Sigmoid colon (tissue), 7 donors: Measurements from ENCODE around the gene CCDC78. TPM values are rescaled to one million over a fixed set of nuclear protein-coding genes. Genes with fewer than 3 reads are reported as not detected.

Experiments
- DNase-seq: peaks from one replicate; pipeline ENCODE4 v3.0.0-alpha.2; 2019
- H3K27ac ChIP-seq, 4 donors: fragments of 200-600 bp; sonication (generic); one replicate each; pipeline ENCODE4 v1.5.1; 2016 to 2019; ENCODE audit warnings: mild to moderate bottlenecking in 1 of 4
- H3K27me3 ChIP-seq, 3 donors: fragments of 200-600 bp; sonication (generic); one replicate each; pipeline ENCODE4 v1.5.1; 2019; ENCODE audit warnings: mild to moderate bottlenecking in 1 of 3
- H3K36me3 ChIP-seq, 4 donors: fragments of 200-600 bp; sonication (generic); one replicate each; pipeline ENCODE4 v1.5.1; 2016 to 2019
- H3K4me1 ChIP-seq, 4 donors: fragments of 200-600 bp; sonication (generic); one replicate each; pipeline ENCODE4 v1.5.1; 2017 to 2019
- H3K4me3 ChIP-seq, 4 donors: fragments of 200-600 bp; sonication (generic); one replicate each; pipeline ENCODE4 v1.5.1; 2017 to 2019; ENCODE audit warnings: mild to moderate bottlenecking in 2 of 4, moderate library complexity in 1 of 4
- H3K9me3 ChIP-seq, 4 donors: fragments of 200-600 bp in 3 of 4; sonication (generic) in 3 of 4; one replicate each; pipeline versions ENCODE4 v1.5.1 to v1.6.1; 2013 to 2019
- CTCF ChIP-seq, 4 experiments: fragments of 450-650 bp in 3 of 4; fragments of 200-600 bp in 1 of 4; IDR thresholded peaks; one replicate each; pipeline ENCODE4 v1.5.1; 2016 to 2019; ENCODE audit warnings: antibody characterized with exemption in 4 of 4, mild to moderate bottlenecking in 3 of 4, moderate library complexity in 2 of 4
- EP300 ChIP-seq, 4 donors: sonication (generic); formaldehyde crosslinking; IDR thresholded peaks; one replicate each; pipeline ENCODE4 v1.6.1; 2017; ENCODE audit warnings: antibody characterized with exemption in 4 of 4
- POLR2A ChIP-seq, 2 donors: fragments of 450-650 bp; IDR thresholded peaks; one replicate each; pipeline ENCODE4 v1.6.1; 2016; ENCODE audit warnings: antibody characterized with exemption in 2 of 2, mild to moderate bottlenecking in 2 of 2, moderate library complexity in 2 of 2
- POLR2AphosphoS5 ChIP-seq, 4 donors: sonication (generic); formaldehyde crosslinking; IDR thresholded peaks; one replicate each; pipeline ENCODE4 v1.6.1; 2017; ENCODE audit warnings: antibody characterized with exemption in 4 of 4
- WGBS, 2 donors: extraction: QIAGEN DNeasy Blood & Tissue Kit; methylation state at CpG; one replicate each; pipeline ENCODE4 v1.1.7; 2013; 5-methylcytosine and 5-hydroxymethylcytosine counted together
- intact Hi-C: fragments of 100-400 bp; cut with DNase I; formaldehyde crosslinking; loops from one replicate; pipeline ENCODE4 v1.15.1; 2023
- polyA plus RNA-seq, 3 donors: library from polyadenylated mRNA; stranded (reverse); fragments of 200-250 nt; gene quantifications; one replicate each; pipeline ENCODE4 v1.2.3, GENCODE V29; 2013
- total RNA-seq, 4 donors: library from RNA; depleted of rRNA; stranded (reverse); fragments of >200 nt; gene quantifications; one replicate each; pipeline ENCODE4 v1.1.0, GENCODE V29; 2016
- donor health status: healthy with polysubstance abuse.
- donor health status: Bipolar disorder and iron deficiency.
- donor health status: healthy.

Gene CCDC78
- total and polyA plus RNA-seq, 7 donors, result 0.49 to 3.4 TPM; not detected in 5

GRCh38 chr16:724188-725040, 1.8 kb downstream of the CCDC78 start:
- H3K27me3 ChIP-seq, result peaks cover 27 to 44% (median 30%) of the 10 kb centered on the region in 3 donors
- no peak for TF ChIP-seq POLR2AphosphoS5 (IDR thresholded peaks at IDR 0.05)
- no peak for TF ChIP-seq EP300 (IDR thresholded peaks at IDR 0.05)
- TF ChIP-seq POLR2A (IDR thresholded peaks at IDR 0.05), result no peak
- TF ChIP-seq CTCF (IDR thresholded peaks at IDR 0.05), result no peak

GRCh38 chr16:723695-724094, 2.5 kb downstream of the CCDC78 start:
- TF ChIP-seq EP300 (IDR thresholded peaks at IDR 0.05), result no peak
- no peak for TF ChIP-seq POLR2AphosphoS5 (IDR thresholded peaks at IDR 0.05)
- no peak for TF ChIP-seq POLR2A (IDR thresholded peaks at IDR 0.05)
- TF ChIP-seq CTCF (IDR thresholded peaks at IDR 0.05), result no peak
- Histone ChIP-seq H3K4me1 (peaks cover 0 to 56% (median 50%) of the 10 kb centered on the region in 4 donors), H3K27me3 (peaks cover 27 to 37% (median 28%) of the 10 kb centered on the region in 3 donors), H3K4me3 (no peak overlapping the region), H3K27ac (no peak overlapping the region), H3K36me3 (no peaks in the 10 kb centered on the region), H3K9me3 (no peaks in the 10 kb centered on the region)
- intact Hi-C loops, result no loop called here
- no peak for DNase-seq
- 76 to 84% methylated on average over 9 of the region's 9 CpGs for WGBS, 2 donors

More at GRCh38 chr16:724188-725040, 1.8 kb downstream of the CCDC78 start:
- Histone ChIP-seq H3K36me3 (no peaks in the 10 kb centered on the region), H3K27ac (no peak overlapping the region), H3K9me3 (no peaks in the 10 kb centered on the region), H3K4me1 (peaks cover 0 to 58% (median 50%) of the 10 kb centered on the region in 4 donors), H3K4me3 (no peak overlapping the region)
- WGBS, 2 donors, result 62 to 72% methylated on average over 29 of the region's 29 CpGs
- DNase-seq, result no peak
- intact Hi-C loops, result no loop called here

- intact Hi-C loops, result no loop called here
- Histone ChIP-seq H3K27me3 (peaks cover 22 to 31% (median 24%) of the 10 kb centered on the region in 3 donors), H3K4me3 (no peak overlapping the region), H3K4me1 (peaks cover 0 to 49% (median 43%) of the 10 kb centered on the region in 4 donors), H3K9me3 (no peaks in the 10 kb centered on the region), H3K36me3 (no peaks in the 10 kb centered on the region), H3K27ac (no peak overlapping the region)
- no peak for TF ChIP-seq POLR2AphosphoS5 (IDR thresholded peaks at IDR 0.05)
- no peak for TF ChIP-seq EP300 (IDR thresholded peaks at IDR 0.05)
- no peak for TF ChIP-seq POLR2A (IDR thresholded peaks at IDR 0.05)
- no peak for TF ChIP-seq CTCF (IDR thresholded peaks at IDR 0.05)
- DNase-seq, result no peak
- WGBS, 2 donors, result 90 to 92% methylated on average over 24 of the region's 24 CpGs
Measured at GRCh38 chr16:722835-723633, 3.2 kb downstream of the CCDC78 start.

- WGBS, 2 donors, result 78 to 90% methylated on average over 51 of the region's 51 CpGs
- Histone ChIP-seq H3K27me3 (peaks cover 13 to 20% (median 14%) of the 10 kb centered on the region in 3 donors), H3K36me3 (no peaks in the 10 kb centered on the region), H3K4me3 (peak overlapping the region; percentile 58 to 71 (median 64)), H3K27ac (peak overlapping the region; percentile 85 to 93 (median 89)), H3K9me3 (no peaks in the 10 kb centered on the region), H3K4me1 (peaks cover 0 to 39% (median 33%) of the 10 kb centered on the region in 4 donors)
- TF ChIP-seq EP300 (IDR thresholded peaks at IDR 0.05) (no peak), POLR2A (IDR thresholded peaks at IDR 0.05) (no peak), POLR2AphosphoS5 (IDR thresholded peaks at IDR 0.05) (no peak), CTCF (IDR thresholded peaks at IDR 0.05) (no peak)
- intact Hi-C loops, result loop anchor here (2.0 kb wide), 2 partner anchors 19 to 37 kb away; partner anchors contain the start of genes CIAO3 and JMJD8
- DNase-seq, result no peak
Measured at GRCh38 chr16:721765-722540, 4.3 kb downstream of the CCDC78 start.
